Right kidney (tissue), 9 donors: ENCODE data around the gene SCML1.

Source experiments
- DNase-seq: peaks from one replicate; pipeline ENCODE4 v3.0.0-alpha.2; 2016
- long read RNA-seq, 8 donors: transcript quantifications; one replicate each; lab custom pipeline, GENCODE V29; 2026

SCML1 gene, protein sequence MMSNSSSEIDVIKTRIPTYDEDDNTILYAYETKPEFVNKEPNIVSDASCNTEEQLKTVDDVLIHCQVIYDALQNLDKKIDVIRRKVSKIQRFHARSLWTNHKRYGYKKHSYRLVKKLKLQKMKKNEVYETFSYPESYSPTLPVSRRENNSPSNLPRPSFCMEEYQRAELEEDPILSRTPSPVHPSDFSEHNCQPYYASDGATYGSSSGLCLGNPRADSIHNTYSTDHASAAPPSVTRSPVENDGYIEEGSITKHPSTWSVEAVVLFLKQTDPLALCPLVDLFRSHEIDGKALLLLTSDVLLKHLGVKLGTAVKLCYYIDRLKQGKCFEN
- long read RNA-seq, donor 1, full-length matches to known transcripts, result 4 of 24 reads
- long read RNA-seq, donor 1, partial matches to known transcripts, result 20 of 24 reads
- long read RNA-seq, donor 1, other reads (novel, unspliced or antisense), result 0 of 24 reads
- long read RNA-seq, donor 2, full-length matches to known transcripts, result 5 of 5 reads
- long read RNA-seq, donor 2, partial matches to known transcripts, result 0 of 5 reads
- long read RNA-seq, donor 2, other reads (novel, unspliced or antisense), result 0 of 5 reads
- long read RNA-seq, donor 3, full-length matches to known transcripts, result 1 of 11 reads
- long read RNA-seq, donor 3, partial matches to known transcripts, result 10 of 11 reads
- long read RNA-seq, donor 3, other reads (novel, unspliced or antisense), result 0 of 11 reads
- long read RNA-seq, donor 4, full-length matches to known transcripts, result 5 of 5 reads
- long read RNA-seq, donor 4, partial matches to known transcripts, result 0 of 5 reads
- long read RNA-seq, donor 4, other reads (novel, unspliced or antisense), result 0 of 5 reads
- long read RNA-seq, donor 5, full-length matches to known transcripts, result 3 of 19 reads
- long read RNA-seq, donor 5, partial matches to known transcripts, result 16 of 19 reads
- long read RNA-seq, donor 5, other reads (novel, unspliced or antisense), result 0 of 19 reads
- long read RNA-seq, donor 6, partial matches to known transcripts, result 6 of 9 reads
- long read RNA-seq, donor 6, other reads (novel, unspliced or antisense), result 0 of 9 reads
- long read RNA-seq, donor 7, full-length matches to known transcripts, result 7 of 7 reads
- long read RNA-seq, donor 7, partial matches to known transcripts, result 0 of 7 reads
- long read RNA-seq, donor 7, other reads (novel, unspliced or antisense), result 0 of 7 reads
- long read RNA-seq, donor 8, full-length matches to known transcripts, result 3 of 13 reads
- long read RNA-seq, donor 8, partial matches to known transcripts, result 10 of 13 reads
- long read RNA-seq, donor 8, other reads (novel, unspliced or antisense), result 0 of 13 reads

DNA sequence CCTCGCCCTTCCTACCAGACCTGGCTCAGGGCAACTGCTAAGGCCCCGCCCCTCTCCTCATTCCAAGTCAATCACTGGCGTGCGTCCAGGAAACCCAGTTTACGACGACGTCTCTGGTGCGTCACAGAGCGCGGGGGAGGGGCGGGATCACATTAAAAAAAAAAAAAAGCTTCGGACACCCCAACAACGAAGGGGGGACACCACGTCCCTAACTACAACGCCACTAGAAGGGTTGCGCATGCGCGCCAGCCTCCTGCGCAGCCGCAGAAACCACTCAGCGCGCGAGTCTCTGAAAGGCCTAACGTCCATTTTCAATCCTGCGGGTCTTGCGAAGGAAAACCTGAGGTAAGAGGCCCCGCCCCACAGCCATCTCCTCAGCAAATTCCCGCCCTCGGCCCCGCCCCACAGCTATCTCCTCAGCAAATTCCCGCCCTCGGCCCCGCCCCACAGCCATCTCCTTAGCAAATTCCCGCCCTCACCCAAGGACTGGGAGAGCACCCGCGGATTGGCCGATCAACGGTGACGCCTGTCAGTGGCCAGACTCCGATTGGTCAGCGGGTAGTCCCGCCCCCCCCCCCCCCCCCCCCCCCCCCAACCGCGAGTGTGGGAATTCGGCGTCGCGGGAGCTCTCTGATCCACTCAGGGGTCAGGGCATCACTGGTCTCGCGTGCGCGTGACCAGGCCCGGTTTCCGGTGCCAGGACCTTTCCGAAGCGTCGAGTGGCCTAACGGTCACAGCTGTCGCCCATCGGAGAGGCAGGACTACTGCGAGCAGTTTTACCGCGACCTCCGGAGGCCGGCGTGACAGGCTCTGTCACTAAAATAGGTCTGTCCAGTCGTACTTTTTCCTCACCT is at the start of gene SCML1:
Gene SCML1 (plus strand): TSS at position 638 of the 854 bp plus-strand sequence. CDS start 6,694 bp downstream, outside the sequence.
- peak; percentile 79 for DNase-seq

DNA sequence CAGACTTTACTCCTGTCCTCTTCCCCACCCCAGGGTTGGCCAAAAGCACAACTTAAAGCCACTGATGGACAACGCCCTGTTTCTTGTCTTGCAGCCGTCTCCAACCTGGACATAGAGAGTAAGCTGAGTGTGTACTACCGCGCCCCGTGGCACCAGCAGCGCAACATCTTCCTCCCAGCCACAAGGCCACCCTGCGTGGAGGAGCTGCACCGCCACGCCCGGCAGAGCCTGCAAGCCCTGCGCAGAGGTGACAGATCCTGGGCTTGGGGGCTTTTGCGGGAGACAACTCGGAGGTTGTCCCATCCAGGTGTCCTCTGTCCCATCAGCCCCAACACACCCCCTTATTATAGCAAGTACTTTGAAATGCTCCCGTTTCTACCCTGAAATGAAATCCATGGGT is 49.6 kb upstream of the SCML1 start:
- no peak for DNase-seq

DNA sequence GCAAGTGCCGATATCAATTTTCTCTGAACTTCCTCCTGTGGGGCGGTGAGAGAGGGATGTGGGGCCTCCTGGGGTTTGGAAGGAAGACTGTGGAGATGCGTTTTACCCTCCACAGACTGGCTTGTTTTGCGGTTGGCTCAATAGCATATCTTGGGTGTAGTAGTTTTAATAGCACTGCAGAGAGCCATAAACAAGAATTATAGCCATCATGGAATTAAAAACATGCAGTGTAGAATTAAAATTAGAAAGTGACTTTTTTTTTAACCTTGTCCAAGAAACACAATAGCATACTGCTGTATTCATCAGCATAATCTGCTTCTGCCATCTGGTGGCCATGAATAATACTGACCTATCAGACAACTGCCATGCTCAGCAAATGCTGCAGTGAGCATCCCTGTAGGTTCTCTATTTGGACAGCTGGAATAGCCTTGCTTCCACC is 47.3 kb upstream of the SCML1 start:
- DNase-seq, result peak; percentile 39

DNA sequence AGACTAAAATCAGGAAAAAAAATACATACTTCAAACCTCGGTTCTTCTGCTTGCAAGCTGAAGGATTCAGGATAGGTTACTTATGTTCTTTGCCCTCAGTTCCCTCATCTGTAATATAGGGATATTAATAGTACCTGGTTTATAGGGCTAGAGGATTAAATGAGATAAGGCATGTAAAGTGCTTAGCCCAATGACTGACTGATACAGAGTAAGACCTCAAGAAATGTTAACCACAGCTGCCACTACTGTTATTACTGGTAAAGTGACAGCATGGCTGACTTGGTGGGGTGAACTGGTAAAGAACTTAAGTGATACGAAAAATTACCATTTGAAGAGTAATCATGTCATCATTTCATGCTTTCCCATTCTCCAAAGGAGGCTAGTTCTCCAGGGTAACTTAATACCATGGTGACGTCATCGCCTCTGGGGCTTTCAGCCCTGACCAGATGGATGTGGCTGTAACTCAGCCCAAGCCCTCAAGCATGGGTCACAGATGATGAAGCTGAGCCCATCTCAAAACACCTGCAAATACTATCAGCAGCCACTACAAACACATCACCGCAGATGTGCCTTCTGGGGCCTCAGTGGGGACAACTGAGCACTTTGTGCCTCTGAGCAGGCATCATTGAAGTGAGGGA is 44.5 kb upstream of the SCML1 start:
- no peak for DNase-seq

DNA sequence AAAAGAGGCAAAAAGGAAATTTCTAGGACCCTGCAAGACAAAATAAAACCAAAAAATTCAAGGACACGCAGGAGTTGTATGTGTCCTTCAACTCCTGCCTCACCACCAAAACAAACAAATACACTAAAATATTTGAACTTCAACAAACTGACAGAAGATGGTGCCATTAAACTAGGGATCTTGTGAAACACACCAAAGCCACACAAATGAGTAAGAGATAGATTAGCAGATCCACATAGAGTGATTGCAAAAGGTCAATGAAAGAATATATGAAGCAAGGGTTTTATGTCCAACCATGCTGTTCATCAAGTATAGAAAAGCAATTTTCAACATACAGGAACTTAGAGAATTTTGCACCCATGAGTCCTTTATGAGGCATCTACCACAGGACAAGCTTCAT is 40.1 kb upstream of the SCML1 start:
- DNase-seq, result no peak

DNA sequence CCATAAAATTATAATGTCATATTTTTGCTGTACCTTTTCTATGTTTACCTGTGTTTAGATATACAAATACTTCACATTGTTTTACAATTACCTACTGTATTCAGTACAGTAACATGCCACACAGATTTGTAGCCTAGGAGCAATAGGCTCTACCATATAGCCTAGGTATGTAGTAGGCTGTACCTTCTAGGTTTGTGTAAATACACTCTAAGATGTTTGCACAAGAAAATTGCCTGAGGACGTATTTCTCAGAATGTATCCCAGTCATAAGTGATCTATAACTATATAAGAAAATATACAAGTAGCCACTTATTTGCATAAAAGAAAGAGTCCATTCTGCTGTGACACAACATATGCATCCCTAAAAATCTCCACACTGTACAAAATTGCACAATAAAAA is 36.3 kb upstream of the SCML1 start:
- DNase-seq, result no peak

GRCh38 chrX:17703201-17703600 is 34.1 kb upstream of the SCML1 start:
- DNase-seq, result no peak

GRCh38 chrX:17705211-17705610 is 32.1 kb upstream of the SCML1 start:
- no peak for DNase-seq

GRCh38 chrX:17706676-17707075 is 30.6 kb upstream of the SCML1 start:
- no peak for DNase-seq

GRCh38 chrX:17707731-17708130 is 29.6 kb upstream of the SCML1 start:
- DNase-seq, result no peak

- no peak for DNase-seq
Measured at GRCh38 chrX:17710871-17711301, 26.4 kb upstream of the SCML1 start.

GRCh38 chrX:17713288-17713687 is 24.0 kb upstream of the SCML1 start:
- no peak for DNase-seq

DNA sequence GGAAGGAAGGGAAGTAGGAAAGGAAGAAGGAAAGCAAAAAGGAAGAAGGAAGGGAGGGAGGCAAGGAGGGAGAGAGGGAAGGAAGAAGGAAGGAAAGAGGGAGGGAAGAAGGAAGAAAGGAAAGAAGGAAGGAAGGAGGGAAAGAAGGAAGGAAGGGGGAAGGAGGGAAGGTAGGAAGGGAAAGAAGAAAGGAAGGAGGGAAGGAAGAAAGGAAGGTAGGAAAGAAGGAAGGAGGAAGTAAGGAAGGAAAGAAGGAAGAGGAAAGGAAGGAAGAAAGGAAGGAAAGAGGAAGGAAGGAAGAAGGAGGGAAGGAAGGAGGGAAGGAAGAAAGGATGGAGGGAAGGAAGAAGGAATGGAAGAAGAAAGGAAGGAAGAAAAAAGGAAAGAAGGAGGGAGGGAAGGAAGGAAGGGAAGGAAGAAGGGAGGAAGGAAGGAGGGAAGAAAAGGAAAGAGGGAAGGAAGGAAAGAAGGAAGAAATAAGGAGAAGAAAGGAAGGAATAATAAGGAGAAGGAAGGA is 18.6 kb upstream of the SCML1 start:
- DNase-seq, result no peak

DNA sequence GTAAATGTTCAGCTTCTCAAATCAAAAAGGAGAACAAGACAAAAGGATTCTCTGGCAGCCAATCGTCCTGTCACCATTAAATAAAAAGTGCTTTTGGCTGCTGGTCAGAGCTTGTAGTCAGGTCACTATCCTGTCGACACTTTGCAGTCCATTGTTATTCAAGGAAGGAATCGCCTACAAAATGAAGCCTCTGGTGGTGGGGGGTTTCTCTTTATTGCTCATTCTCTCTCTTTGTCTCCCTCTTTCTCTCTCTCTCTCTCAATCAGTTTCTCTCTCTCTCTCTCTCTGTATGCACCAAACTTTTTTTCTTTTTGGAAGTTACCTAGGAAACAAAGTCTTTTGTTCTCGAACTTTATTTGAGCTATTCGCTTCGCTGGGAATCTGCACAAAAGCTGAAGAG is 17.6 kb upstream of the SCML1 start:
- DNase-seq, result no peak

GRCh38 chrX:17721715-17722114 is 15.6 kb upstream of the SCML1 start:
- DNase-seq, result no peak

DNA sequence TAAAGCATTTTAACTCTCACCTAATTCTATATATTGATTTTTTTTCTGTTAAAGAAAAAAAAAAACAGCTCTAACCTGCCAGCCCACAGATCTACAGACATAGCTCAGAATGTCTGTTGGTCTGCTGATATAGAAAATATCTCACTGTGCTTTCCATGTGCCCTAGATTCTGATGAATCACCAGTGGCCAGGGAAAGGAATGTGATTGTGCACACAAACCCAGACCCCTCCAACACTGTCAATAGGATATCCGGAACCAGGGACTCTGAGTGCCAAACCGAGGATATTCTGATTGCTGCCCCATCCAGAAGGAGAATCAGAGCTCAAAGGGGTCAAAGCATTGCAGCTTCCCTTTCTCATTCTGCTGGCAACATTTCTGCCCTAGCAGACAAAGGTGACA is 12.1 kb upstream of the SCML1 start:
- no peak for DNase-seq

- DNase-seq, result no peak
Measured at GRCh38 chrX:17732138-17732783, 5.0 kb upstream of the SCML1 start.

- no peak for DNase-seq
Measured at GRCh38 chrX:17735406-17735805, 1.9 kb upstream of the SCML1 start.

DNA sequence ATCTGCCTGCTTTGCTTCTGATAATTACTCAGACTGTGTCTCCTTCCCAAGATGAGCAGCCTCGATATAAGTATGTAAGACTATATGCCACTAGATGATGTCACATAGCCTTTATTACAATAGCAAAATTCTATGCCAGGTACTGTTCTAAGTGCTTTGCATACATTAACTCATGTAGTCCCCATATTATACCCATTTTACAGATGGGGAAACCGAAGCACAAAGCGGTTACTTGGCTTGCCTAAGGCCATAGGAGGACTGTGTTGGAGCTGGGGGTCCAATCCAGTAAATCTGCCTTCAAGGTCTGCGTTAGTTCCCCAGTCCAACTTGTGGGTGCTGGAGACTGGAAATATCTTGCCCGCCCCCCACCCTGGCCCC is 826 bp upstream of the SCML1 start:
- DNase-seq, result no peak

GRCh38 chrX:17737710-17737985 is 355 bp downstream of the SCML1 start:
- peak; percentile 74 for DNase-seq
